GM18870 (cell line): ENCODE measurements around the gene ZKSCAN3.
A peak's percentile ranks its signal among the peaks of the same experiment; 100 is the strongest.
"Not testable (repeated sequence)": the region's sequence is repeated elsewhere in the genome, so short reads cannot be mapped to it uniquely, and the experiment has no call there.

Experiments
- ATAC-seq: cut with Tn5 transposase; IDR thresholded peaks from one replicate; pipeline ENCODE4 v1.9.1; 2021; ENCODE audit warnings: moderate library complexity; ENCODE audit not compliant: unreplicated experiment

Gene ZKSCAN3

DNA sequence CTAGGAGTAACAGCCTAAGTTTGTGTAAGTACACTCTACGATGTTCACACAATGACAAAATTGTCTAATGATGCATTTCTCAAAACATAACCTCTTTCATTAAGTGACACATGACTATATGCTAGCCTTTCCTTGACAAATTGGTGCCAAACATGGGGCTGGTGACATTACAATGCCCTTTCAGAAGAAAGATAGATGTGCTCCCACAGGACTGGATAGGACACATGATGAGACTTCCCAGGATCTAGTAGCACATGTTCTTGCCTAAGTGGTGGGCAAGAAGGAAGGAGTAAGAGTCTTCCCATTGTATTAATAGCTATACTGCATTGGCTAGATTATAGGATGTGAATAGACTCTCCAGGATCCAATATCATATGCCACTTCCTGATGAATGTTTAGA, 21.5 kb downstream of the ZKSCAN3 start:
- no peak for ATAC-seq

DNA sequence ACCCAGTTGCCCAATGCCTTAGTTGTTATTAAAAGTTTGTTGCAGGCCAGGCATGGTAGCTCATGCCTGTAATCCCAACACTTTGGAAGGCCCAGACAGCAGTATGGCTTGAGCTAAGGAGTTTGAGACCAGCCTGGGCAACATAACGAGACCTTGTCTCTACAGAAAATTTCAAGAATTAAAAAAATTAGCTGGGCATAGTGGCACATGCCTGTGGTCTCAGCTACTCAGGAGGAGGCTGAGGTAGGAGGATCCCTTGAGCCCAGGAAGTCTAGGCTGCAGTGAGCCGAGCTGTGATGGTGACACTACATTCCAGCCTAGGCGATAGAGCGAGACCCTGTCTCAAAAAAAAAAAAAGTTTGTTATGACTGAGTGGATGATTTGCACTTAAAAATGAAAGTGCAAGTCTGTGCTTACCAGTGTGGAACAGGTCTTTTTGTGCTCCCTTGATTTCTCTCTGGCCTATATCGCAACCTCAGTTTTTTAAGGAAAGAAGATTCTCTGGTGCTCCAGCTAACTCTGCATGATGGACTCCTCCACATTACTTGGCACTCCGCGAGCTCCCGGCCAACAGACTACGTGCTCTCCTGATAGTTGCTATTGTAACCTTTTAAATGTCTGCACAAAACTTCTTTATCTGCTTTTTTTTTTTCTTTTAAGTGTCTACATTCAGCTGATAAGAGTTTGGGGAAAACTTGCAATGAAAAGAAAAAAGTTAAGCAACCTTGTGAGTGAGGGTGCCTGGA, 22.1 kb downstream of the ZKSCAN3 start:
- ATAC-seq, result peak; percentile 57

DNA sequence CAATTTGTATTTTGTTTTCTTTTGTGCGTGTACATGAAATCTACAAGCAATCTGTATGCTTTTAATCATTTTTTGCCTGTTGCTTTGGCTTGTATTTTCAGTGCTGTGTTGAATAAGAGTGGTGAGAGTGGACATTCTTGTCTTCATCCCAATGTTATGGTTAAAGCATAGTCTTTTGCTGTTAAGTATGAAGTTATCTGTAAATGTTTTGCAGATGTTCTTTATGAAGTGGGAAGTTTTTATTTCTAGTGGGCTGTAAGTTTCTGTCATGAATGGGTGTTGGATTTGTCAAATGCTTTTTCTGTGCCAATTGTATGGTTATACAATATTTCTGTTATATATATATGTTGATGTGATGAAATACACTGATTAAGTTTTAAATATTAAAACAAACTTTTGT, 24.2 kb downstream of the ZKSCAN3 start:
- no peak for ATAC-seq

DNA sequence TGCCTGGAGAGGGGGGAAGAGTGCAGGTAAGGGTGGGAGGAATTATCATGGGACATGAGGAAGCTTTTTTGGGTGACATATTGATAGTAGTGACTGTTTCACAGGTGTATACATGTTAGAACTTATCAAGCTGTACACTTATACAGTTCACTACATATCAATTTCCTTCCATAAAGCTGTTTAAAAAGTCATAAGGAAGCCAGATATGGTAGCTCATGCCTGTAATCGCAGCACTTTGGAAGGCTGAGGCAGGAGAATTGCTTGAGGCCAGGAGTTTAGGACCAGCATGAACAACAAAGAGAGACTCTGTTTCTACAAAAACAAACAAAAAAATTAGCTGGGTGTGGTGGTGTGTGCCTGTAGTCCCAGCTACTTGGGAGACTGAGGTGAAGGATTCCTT, 28.1 kb downstream of the ZKSCAN3 start:
- ATAC-seq, result no peak

DNA sequence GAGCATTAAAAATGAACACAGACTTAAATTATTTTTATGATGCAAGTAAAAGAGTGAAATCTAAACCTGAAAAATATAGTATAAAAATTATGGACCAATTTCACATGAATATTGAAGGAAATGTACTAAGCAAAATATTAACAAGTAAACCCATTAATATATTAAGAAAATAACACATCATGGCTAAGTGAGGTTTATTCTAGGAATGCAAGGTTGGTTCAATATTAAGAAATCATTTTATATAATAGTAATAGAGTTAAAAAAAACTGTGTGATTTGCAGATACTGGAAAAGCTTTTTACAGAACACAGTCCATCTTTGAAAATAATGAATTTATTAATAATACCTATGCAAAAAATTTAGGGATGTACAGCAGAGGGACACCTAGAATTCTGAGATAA, 28.9 kb downstream of the ZKSCAN3 start:
- ATAC-seq, result no peak

DNA sequence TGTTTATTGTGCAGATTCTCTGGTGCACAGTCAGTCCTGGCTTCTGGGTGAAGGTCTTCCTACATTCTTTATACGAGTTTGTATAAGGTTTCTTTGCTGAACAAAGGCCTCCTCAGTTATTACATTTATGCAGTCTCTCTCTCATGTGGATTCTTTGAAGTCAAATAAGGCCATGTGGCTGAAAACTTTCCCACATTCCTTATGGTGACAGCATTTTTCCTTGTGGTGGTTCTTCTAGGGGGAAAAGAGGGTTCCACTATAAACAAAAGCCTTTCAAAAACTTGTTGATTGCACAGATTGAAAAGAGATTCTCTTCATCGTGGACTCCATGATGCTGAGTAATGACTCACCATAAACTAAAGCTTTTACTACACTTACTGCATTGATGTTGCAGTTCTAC, 30.6 kb downstream of the ZKSCAN3 start:
- no peak for ATAC-seq

DNA sequence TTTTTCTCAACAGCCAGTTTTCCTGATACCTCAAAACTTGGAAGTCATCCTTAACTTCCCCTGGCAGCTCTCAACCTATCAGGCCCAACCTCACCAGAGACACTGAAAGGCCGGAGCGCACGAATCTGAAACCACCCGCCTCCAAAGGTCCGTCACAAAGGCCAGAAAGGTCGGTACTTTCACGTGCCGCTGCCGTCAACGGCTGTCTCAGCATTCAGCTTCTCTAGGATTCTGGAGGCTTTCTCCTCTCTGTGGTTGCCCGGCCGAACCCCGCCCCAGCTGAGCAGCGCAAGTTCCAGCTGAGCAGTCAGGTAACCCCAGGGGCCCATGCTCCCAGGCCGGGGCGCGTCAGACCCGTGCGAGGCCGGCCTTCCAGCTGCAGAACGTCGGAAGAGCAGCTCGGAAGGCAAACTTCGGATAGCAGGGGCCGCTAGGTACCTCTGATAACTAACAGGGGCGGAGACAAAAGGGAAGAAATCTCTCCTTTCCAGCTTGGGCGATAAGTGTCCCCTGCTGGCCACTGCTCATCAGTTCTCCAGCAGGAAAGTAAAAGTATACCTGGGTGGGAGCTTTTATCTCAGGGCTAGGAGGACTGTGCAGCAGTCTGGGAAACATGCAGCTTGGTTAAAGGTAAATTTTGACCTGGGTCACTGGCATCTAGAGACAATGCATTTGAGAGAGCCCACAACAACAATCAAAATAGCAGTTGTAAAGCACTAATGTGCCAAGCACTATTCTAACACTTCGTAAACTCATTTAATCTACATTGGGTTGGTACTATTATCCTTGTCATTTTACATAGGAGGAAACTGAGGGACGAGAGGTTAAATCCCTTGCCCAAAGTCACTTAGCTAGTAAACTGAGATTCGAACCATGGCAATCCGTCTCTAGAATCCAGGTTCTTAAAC, 33.7 kb downstream of the ZKSCAN3 start:
- ATAC-seq, result peak; percentile 82

DNA sequence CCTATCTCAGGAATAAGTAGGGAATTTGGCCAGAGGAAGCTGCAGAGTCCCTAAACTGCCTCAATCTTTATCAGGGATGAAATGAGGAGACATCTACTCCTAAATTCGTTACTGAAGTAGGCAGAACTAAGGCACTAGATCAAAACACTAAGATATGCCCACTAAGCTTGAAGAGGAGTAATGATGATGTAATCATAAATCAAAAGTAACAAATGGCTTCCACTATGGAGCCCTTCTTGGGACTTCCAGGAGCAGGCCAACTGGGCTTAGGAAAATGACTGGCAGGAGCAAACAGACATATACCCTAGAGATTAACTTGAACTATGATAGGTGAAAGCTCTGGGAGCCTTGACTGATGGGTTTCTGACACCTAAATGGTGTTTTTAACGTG, 34.4 kb downstream of the ZKSCAN3 start:
- ATAC-seq, result no peak

DNA sequence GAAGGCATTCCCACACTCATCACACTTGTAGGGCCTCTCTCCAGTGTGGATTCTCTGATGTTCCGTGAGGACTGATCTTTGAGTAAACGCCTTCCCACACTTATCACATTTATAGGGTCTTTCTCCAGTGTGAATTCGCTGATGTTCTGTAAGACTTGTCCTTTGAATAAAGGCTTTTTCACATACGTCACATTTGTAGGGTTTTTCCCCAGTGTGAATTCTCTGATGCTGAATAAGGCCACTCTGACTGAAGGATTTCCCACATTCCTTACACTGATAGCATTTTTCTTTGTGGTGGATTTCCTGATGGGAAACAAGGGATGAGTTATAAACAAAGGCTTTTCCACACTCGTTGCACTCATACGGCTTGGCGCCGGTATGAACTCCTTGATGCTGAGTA, 40.9 kb downstream of the ZKSCAN3 start:
- no peak for ATAC-seq

DNA sequence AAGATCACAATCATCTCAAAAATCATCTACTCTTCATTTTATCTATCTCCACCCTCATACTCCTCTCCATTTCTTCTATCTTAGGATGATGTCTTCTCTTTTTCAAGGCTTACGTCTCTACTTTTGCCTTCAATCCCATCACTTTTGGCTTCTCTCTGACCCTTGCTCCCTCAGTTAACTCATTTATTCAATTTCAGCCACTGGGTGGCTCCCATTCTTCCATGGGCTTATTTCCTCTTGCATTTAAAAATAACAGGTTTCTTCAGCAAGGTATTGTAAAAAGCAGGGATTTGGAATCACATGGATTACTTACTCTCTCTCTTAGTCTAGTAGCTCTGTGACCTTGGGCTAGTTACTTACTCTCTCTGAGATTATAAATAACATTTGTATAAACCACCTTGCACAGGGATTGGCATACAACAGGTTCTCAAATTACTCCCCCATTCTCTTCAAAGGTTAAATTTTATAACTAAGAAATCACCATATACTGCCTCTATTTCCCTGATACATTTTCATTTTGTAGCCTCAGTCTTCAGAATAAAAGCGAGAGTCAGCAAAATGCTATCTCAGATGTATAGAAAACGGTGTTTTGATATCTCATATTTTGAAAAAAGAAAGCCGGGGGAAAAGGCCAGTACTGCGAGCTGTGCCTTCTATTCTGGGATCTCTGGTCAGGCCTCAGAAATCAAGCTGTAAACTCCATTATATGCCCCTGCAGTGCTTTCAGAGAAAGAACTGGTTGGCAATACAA, 44.3 kb downstream of the ZKSCAN3 start:
- ATAC-seq, result no peak

DNA sequence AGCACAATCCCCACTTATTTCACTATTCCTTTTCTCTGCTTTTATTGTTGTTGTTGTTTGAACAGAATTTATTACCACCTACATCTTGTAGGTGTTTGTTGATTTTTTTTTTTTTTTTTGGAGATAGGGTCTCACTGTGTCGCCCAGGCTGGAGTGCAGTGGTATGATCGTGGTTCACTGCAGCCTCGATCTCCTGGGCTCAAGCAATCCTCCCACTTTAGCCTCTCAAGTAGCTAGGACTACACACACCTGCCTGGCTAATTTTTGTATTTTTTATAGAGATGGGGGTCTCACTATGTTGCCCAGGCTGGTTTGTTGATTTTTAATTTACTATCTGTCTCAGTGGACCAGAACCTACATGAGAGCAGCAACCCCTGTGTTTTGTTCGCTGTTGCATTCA, 46.2 kb downstream of the ZKSCAN3 start:
- ATAC-seq, result no peak

DNA sequence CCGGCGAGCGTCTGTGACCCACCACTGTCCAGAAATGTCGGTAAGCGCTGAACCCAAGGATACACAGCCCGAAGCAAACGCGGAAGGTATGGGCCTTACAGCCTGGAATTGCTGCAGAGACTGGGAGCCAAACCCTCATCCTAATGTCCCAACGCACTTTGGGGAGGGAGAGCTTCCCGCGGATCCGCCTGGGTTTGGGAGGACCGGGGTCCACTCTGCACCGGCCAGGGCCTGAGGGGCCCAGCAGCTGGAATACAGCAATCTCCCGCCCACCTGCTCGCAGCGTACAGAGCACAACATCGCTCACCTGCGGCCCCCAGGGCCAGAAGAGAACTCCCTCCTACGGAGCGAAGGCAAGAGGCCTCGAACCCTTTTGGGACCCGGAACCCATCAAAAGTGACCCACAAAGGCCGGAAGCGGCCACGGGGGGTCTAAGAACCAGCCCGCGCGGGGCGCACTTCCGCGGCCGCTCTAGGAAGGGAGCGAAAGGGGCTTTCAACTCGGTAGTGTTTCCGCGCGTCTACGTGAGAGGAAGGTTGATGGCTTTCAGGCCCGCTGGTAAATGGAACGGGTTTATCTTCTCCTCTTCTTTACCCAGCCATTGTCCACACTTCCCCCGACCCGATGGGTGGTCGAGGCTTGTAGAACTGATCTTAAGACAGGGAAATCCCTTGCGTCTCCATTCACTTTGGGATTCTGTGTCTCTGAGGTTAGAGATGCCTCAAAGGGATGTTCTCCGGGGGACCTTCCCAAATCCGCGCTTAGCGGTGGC, 49.8 kb downstream of the ZKSCAN3 start, which contains the start of gene ZSCAN12:
ZSCAN12 (minus strand) TSS at position 398 of the 772 bp plus-strand sequence. CDS start 1,342 bp downstream, outside the sequence.
- no peak for ATAC-seq

DNA sequence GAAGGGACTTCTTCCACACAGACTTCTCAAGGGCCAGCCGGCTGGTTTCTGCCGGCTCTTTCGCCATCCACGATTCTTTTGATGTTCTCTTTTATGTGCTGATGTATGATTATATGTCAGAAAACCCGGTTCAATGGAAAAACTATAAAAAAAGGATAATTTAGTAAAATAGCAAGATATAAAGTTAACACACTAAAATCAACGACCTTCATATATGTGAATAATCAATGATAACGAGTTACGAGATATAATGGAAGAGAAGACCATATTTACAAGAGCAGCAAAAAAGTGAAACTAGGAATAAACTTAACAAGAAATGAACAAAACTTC, 50.3 kb downstream of the ZKSCAN3 start:
- ATAC-seq, result no peak

DNA sequence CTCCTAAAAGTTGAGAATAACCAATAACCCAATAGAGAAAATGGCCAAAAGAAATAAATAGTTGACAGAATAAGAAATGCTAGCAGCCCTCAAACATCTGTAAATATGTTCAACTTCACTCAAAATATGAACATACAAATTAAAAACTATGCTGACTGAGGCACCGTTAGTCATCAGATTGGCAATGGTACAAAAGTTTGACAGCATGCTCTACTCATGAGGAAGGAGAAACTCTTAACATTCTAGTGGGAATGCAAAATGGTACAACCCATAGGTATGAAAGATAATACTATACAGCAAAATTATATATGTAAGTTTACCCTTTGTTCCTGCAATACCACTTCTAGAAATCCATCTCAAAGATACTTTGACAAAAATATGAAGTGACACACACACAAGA, 51.4 kb downstream of the ZKSCAN3 start:
- no peak for ATAC-seq

DNA sequence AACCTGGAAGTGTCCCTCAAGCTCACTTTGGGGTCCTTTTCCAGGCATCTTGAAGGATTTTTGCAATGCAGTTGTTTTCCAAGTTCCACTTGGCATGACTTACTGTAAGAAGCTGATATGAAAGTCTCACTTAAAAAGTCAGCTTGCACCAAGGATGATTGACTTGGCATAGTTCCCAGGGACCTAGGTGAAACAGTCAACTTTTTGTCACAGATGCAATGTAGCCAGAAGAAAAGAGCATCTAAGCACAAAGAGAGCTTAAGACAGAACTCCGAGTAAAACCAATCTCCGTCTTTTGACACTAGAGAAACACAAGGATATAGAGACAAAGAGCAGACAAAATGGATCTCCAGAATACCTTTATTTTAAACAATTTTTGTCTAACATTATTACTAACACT, 52.5 kb downstream of the ZKSCAN3 start:
- no peak for ATAC-seq

DNA sequence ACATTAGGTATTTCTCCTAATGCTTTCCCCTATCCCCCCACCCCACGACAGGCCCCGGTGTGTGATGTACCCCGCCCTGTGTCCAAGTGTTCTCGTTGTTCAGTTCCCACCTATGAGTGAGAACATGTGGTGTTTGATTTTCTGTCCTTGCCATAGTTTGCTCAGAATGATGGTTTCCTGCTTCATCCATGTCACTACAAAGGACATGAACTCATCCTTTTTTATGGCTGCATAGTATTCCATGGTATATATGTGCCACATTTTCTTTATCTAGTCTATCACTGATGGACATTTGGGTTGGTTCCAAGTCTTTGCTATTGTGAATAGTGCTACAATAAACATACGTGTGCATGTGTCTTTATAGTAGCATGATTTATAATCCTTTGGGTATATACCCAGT, 54.2 kb downstream of the ZKSCAN3 start:
- ATAC-seq, result not testable (repeated sequence)

DNA sequence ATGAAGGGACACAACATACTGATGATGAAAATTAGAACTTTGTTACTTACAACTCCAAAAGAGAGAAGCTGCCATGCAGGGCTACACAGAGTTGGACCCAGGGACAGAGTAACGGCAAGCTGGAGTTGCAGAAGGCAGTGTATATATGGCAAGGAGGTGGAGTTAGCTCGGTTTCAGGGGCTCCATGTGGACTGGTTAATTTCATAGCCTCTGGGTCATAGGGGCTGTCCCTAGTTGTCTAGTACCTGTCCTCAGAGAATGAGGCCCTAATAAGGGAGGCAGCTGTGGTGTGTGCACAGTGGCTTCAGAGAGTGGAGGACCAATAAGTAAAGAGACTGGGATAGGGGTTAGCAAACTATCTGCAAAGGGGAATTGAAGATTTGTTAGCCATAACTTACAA, 57.7 kb downstream of the ZKSCAN3 start:
- no peak for ATAC-seq

DNA sequence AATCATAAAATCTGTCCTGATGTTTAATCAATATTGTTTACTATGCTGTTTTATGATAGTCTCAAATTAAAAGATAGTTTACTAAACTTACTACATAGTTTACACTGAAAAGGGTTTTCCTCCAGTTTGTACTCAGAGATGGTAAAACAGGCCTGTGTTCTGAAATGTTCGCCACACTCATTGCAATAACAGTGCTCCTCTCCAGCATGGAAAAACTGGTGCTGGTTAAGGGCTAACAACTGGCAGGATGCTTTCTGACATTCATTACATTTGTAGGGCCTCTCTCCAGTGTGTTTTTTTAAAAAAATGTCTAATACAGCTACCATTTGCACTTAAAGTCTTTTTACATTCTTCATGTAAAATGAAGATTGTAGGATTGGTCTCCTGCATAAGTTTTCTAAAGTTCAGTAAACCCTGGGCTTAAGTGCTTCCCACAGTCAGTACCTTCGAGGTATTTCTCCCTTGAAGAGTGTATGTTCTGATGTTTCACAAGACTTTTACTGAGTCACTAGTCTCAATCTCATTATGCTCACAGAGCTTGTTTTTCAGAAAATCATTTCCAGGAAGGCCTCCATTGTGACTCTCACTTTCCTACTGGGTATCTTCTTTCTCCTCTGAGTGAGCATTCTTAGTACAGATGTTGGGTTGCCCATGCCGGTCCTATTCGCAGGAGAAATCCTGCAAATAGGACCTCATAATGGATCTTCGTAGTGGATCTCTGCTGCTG, 58.5 kb downstream of the ZKSCAN3 start:
- ATAC-seq, result no peak

DNA sequence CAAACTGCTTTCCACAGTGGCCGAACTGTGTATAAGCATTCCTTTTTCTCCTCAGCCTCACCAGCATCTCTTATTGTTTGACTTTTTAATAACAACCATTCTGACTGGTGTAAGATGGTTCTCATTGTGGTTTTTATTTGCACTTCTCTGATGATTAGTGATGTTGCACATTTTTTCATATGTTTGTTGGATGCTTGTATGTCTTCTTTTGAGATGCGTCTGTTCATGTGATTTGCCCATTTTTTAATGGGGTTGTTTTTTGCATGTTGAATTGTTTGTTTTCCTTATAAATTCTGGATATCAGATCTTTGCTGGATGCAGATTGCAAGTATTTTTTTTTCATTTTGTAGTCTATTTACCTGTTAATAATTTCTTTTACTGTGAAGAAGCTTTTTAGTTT, 61.0 kb downstream of the ZKSCAN3 start:
- no peak for ATAC-seq

DNA sequence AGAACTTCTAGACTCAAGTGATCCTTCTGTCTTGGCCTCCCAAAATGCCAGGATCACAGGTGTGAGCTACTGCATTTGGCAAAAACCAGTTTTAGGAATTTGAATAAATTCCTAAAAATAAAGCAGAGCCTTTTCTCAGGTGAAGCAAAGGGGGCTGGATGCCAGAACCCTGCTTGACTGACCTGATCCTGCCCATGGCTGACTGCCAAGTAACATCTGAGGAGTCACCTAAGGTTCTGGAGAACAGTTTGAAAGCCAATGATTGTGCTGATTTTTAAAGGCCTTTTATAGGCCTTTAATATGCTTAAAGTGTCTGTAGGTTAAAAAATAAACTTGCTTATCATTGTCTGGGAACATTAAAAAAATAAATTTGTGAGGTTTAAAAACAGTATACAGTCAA, 63.9 kb downstream of the ZKSCAN3 start:
- ATAC-seq, result no peak
